ENCODE results near the gene ENOX2. TPM values are rescaled to one million over a fixed set of nuclear protein-coding genes. Genes with fewer than 3 reads are reported as not detected.

ENOX2 gene
- total RNA-seq, 6 donors from 2014 or later, result 7.3 to 14.8 (median 9.6) TPM

GRCh38 chrX:130848763-130849162, 54.2 kb downstream of the ENOX2 start:
- TF ChIP-seq EP300 (IDR thresholded peaks at IDR 0.05), result no peak
- TF ChIP-seq CTCF (IDR thresholded peaks at IDR 0.05), result no peak
- TF ChIP-seq POLR2AphosphoS5 (IDR thresholded peaks at IDR 0.05), result no peak
- TF ChIP-seq POLR2A (IDR thresholded peaks at IDR 0.05), result no peak

GRCh38 chrX:130846746-130847145, 56.3 kb downstream of the ENOX2 start:
- no peak for TF ChIP-seq POLR2A (IDR thresholded peaks at IDR 0.05)
- TF ChIP-seq EP300 (IDR thresholded peaks at IDR 0.05), result no peak
- TF ChIP-seq POLR2AphosphoS5 (IDR thresholded peaks at IDR 0.05), result no peak
- no peak for TF ChIP-seq CTCF (IDR thresholded peaks at IDR 0.05)
- ATAC-seq (ENCODE audit: low FRiP score in 2 of 2), result no peak
- Histone ChIP-seq H3K27ac (no peak overlapping the region), H3K9me3 (no peaks in the 10 kb centered on the region), H3K36me3 (no peaks in the 10 kb centered on the region), H3K4me1 (no peaks in the 10 kb centered on the region), H3K27me3 (no peaks in the 10 kb centered on the region), H3K4me3 (no peak overlapping the region)
- DNase-seq, result no peak
- 77 to 86% methylated on average over 2 of the region's 2 CpGs for WGBS, 2 donors

More at GRCh38 chrX:130848763-130849162, 54.2 kb downstream of the ENOX2 start:
- no peak for ATAC-seq (ENCODE audit: low FRiP score in 2 of 2)
- H3K9me3 ChIP-seq, result no peaks in the 10 kb centered on the region
- WGBS, 2 donors, result 65 to 95% methylated on average over 2 of the region's 2 CpGs
- DNase-seq, result no peak
- H3K4me3 ChIP-seq, result no peak overlapping the region
- H3K27me3 ChIP-seq, result no peaks in the 10 kb centered on the region
- no peak overlapping the region for H3K27ac ChIP-seq
- H3K4me1 ChIP-seq, result no peaks in the 10 kb centered on the region
- no peaks in the 10 kb centered on the region for H3K36me3 ChIP-seq

GRCh38 chrX:130841776-130842175, 61.2 kb downstream of the ENOX2 start:
- Histone ChIP-seq H3K36me3 (no peaks in the 10 kb centered on the region), H3K4me3 (no peak overlapping the region), H3K27me3 (no peaks in the 10 kb centered on the region), H3K27ac (no peak overlapping the region), H3K9me3 (no peaks in the 10 kb centered on the region), H3K4me1 (no peaks in the 10 kb centered on the region)
- ATAC-seq (ENCODE audit: low FRiP score in 2 of 2) (no peak), DNase-seq (no peak)
- no peak for TF ChIP-seq CTCF (IDR thresholded peaks at IDR 0.05)
- TF ChIP-seq POLR2A (IDR thresholded peaks at IDR 0.05), result no peak
- no peak for TF ChIP-seq EP300 (IDR thresholded peaks at IDR 0.05)
- TF ChIP-seq POLR2AphosphoS5 (IDR thresholded peaks at IDR 0.05), result no peak
- 90 to 96% methylated on average over 3 of the region's 3 CpGs for WGBS, 2 donors

GRCh38 chrX:130840345-130840744, 62.7 kb downstream of the ENOX2 start:
- ATAC-seq (ENCODE audit: low FRiP score in 2 of 2) (no peak), DNase-seq (no peak)
- TF ChIP-seq POLR2AphosphoS5 (IDR thresholded peaks at IDR 0.05) (no peak), EP300 (IDR thresholded peaks at IDR 0.05) (no peak), CTCF (IDR thresholded peaks at IDR 0.05) (no peak), POLR2A (IDR thresholded peaks at IDR 0.05) (no peak)
- Histone ChIP-seq H3K27ac (no peak overlapping the region), H3K4me3 (no peak overlapping the region), H3K9me3 (no peaks in the 10 kb centered on the region), H3K27me3 (no peaks in the 10 kb centered on the region), H3K4me1 (no peaks in the 10 kb centered on the region), H3K36me3 (no peaks in the 10 kb centered on the region)
- WGBS, 2 donors, result 55 to 88% methylated on average over 2 of the region's 2 CpGs

GRCh38 chrX:130836447-130836846, 66.6 kb downstream of the ENOX2 start:
- no peaks in the 10 kb centered on the region for H3K4me1 ChIP-seq
- H3K9me3 ChIP-seq, result no peaks in the 10 kb centered on the region
- H3K4me3 ChIP-seq, result no peak overlapping the region
- 8 to 38% methylated on average over 2 of the region's 2 CpGs for WGBS, 2 donors
- TF ChIP-seq POLR2A (IDR thresholded peaks at IDR 0.05), result no peak
- no peak for TF ChIP-seq EP300 (IDR thresholded peaks at IDR 0.05)
- no peak for TF ChIP-seq POLR2AphosphoS5 (IDR thresholded peaks at IDR 0.05)
- no peak for TF ChIP-seq CTCF (IDR thresholded peaks at IDR 0.05)
- DNase-seq (no peak), ATAC-seq (ENCODE audit: low FRiP score in 2 of 2) (no peak)
- H3K36me3 ChIP-seq, result no peaks in the 10 kb centered on the region
- no peaks in the 10 kb centered on the region for H3K27me3 ChIP-seq
- H3K27ac ChIP-seq, result no peak overlapping the region

Data from upper lobe of left lung (tissue), 6 donors.